HG03460 (cell line): ENCODE results near the gene TTLL3.

ENCODE experiments used
- ATAC-seq: cut with Tn5 transposase; IDR thresholded peaks from one replicate; pipeline ENCODE4 v1.9.1; 2021; ENCODE audit not compliant: unreplicated experiment

The TTLL3 gene

GRCh38 chr3:9806688-9807589, 3.1 kb upstream of the TTLL3 start:
- ATAC-seq: no peak

GRCh38 chr3:9807981-9808344, 2.1 kb upstream of the TTLL3 start:
- ATAC-seq: no peak

GRCh38 chr3:9808345-9809037, 1.6 kb upstream of the TTLL3 start:
- peak; percentile 49 for ATAC-seq

GRCh38 chr3:9809239-9809614, 835 bp upstream of the TTLL3 start:
- no peak for ATAC-seq

GRCh38 chr3:9810433-9810770, 340 bp downstream of the TTLL3 start:
- no peak for ATAC-seq

GRCh38 chr3:9810846-9811245, 784 bp downstream of the TTLL3 start:
- no peak for ATAC-seq

GRCh38 chr3:9812870-9813483, 2.9 kb downstream of the TTLL3 start:
- ATAC-seq: no peak

GRCh38 chr3:9815986-9816385, 5.9 kb downstream of the TTLL3 start:
- ATAC-seq: no peak

- no peak for ATAC-seq
These were observed 7.4 kb downstream of the TTLL3 start for GRCh38 chr3:9817436-9817835.

GRCh38 chr3:9818666-9819335, 8.7 kb downstream of the TTLL3 start:
- no peak for ATAC-seq

- no peak for ATAC-seq
These were observed 10.5 kb downstream of the TTLL3 start for GRCh38 chr3:9820543-9820942.

GRCh38 chr3:9820946-9821345, 10.9 kb downstream of the TTLL3 start:
- ATAC-seq: no peak

- no peak for ATAC-seq
These were observed 15.5 kb downstream of the TTLL3 start for GRCh38 chr3:9825451-9826040.

GRCh38 chr3:9826815-9827573, 16.9 kb downstream of the TTLL3 start:
- ATAC-seq: no peak

- ATAC-seq: no peak
These were observed 19.0 kb downstream of the TTLL3 start for GRCh38 chr3:9828801-9829755.

- ATAC-seq: no peak
These were observed 21.2 kb downstream of the TTLL3 start for GRCh38 chr3:9831253-9831652.

- no peak for ATAC-seq
These were observed 23.0 kb downstream of the TTLL3 start for GRCh38 chr3:9833078-9833477.

- no peak for ATAC-seq
These were observed 24.7 kb downstream of the TTLL3 start for GRCh38 chr3:9834520-9835380.
